ENCODE data around the gene CAMTA1. TPM values are rescaled to one million over a fixed set of nuclear protein-coding genes. Genes with fewer than 3 reads are reported as not detected.

The CAMTA1 gene
- total RNA-seq, 1 experiment from 2014 or later, result 85.2 TPM

GRCh38 chr1:7693662-7694061 lies 908.4 kb downstream of the CAMTA1 start:
- Histone ChIP-seq H3K4me1 (ENCODE audit: insufficient read depth, low read length, poor library complexity, severe bottlenecking) (no peaks in the 10 kb centered on the region), H3K27ac (ENCODE audit: low read depth, low read length, poor library complexity, severe bottlenecking) (no peak overlapping the region), H3K36me3 (ENCODE audit: insufficient read depth, low read length, poor library complexity, severe bottlenecking) (no peaks in the 10 kb centered on the region), H3K4me3 (ENCODE audit: low read depth, low read length, poor library complexity, severe bottlenecking) (no peak overlapping the region), H3K9me3 (ENCODE audit: low read depth, low read length, poor library complexity, severe bottlenecking) (no peaks in the 10 kb centered on the region), H3K27me3 (replicated peaks; ENCODE audit: insufficient read depth, low read depth, low read length, poor library complexity) (no peaks in the 10 kb centered on the region)
- ChIA-PET POLR2A (ENCODE audit: low non-redundant PET) (no interaction called here), CTCF (no interaction called here)
- no peak for DNase-seq (ENCODE audit: low spot score)
- TF ChIP-seq CTCF (conservative IDR thresholded peaks at IDR 0.05; ENCODE audit: low read depth, low read length), result no peak
- no peak for TF ChIP-seq EZH2 (IDR thresholded peaks at IDR 0.05; ENCODE audit: borderline replicate concordance, low read depth, low read length, poor library complexity, severe bottlenecking)
- intact Hi-C loops (cut with micrococcal nuclease; ENCODE audit: unreplicated experiment), result no loop called here
- BruUV-seq (replicated peaks), result no TSS peak

- no peak for DNase-seq (ENCODE audit: low spot score)
Observed at GRCh38 chr1:7694600-7695496, 909.6 kb downstream of the CAMTA1 start.

GRCh38 chr1:7695497-7696117 lies 910.4 kb downstream of the CAMTA1 start:
- Histone ChIP-seq H3K27ac (ENCODE audit: low read depth, low read length, poor library complexity, severe bottlenecking) (no peak overlapping the region), H3K9me3 (ENCODE audit: low read depth, low read length, poor library complexity, severe bottlenecking) (no peaks in the 10 kb centered on the region), H3K4me1 (ENCODE audit: insufficient read depth, low read length, poor library complexity, severe bottlenecking) (no peaks in the 10 kb centered on the region), H3K27me3 (replicated peaks; ENCODE audit: insufficient read depth, low read depth, low read length, poor library complexity) (peaks cover 9% of the 10 kb centered on the region), H3K36me3 (ENCODE audit: insufficient read depth, low read length, poor library complexity, severe bottlenecking) (no peaks in the 10 kb centered on the region), H3K4me3 (ENCODE audit: low read depth, low read length, poor library complexity, severe bottlenecking) (no peak overlapping the region)
- ChIA-PET CTCF (no interaction called here), POLR2A (ENCODE audit: low non-redundant PET) (no interaction called here)
- no TSS peak for BruUV-seq (replicated peaks)
- intact Hi-C loops (cut with micrococcal nuclease; ENCODE audit: unreplicated experiment), result no loop called here
- TF ChIP-seq EZH2 (IDR thresholded peaks at IDR 0.05; ENCODE audit: borderline replicate concordance, low read depth, low read length, poor library complexity, severe bottlenecking) (no peak), CTCF (conservative IDR thresholded peaks at IDR 0.05; ENCODE audit: low read depth, low read length) (no peak)
- DNase-seq (ENCODE audit: low spot score), result no peak

More at GRCh38 chr1:7694600-7695496, 909.6 kb downstream of the CAMTA1 start:
- Histone ChIP-seq H3K4me1 (ENCODE audit: insufficient read depth, low read length, poor library complexity, severe bottlenecking) (no peaks in the 10 kb centered on the region), H3K9me3 (ENCODE audit: low read depth, low read length, poor library complexity, severe bottlenecking) (no peaks in the 10 kb centered on the region), H3K27ac (ENCODE audit: low read depth, low read length, poor library complexity, severe bottlenecking) (no peak overlapping the region), H3K36me3 (ENCODE audit: insufficient read depth, low read length, poor library complexity, severe bottlenecking) (no peaks in the 10 kb centered on the region), H3K4me3 (ENCODE audit: low read depth, low read length, poor library complexity, severe bottlenecking) (no peak overlapping the region), H3K27me3 (replicated peaks; ENCODE audit: insufficient read depth, low read depth, low read length, poor library complexity) (peaks cover 2% of the 10 kb centered on the region)
- BruUV-seq (replicated peaks), result no TSS peak
- intact Hi-C loops (cut with micrococcal nuclease; ENCODE audit: unreplicated experiment), result no loop called here
- ChIA-PET CTCF (no interaction called here), POLR2A (ENCODE audit: low non-redundant PET) (no interaction called here)
- TF ChIP-seq EZH2 (IDR thresholded peaks at IDR 0.05; ENCODE audit: borderline replicate concordance, low read depth, low read length, poor library complexity, severe bottlenecking) (no peak), CTCF (conservative IDR thresholded peaks at IDR 0.05; ENCODE audit: low read depth, low read length) (no peak)

Measured in A673 (cell line).